Tibial artery (tissue), 4 donors: ENCODE measurements around the gene KRT7.
"Not testable (repeated sequence)": the region's sequence is repeated elsewhere in the genome, so short reads cannot be mapped to it uniquely, and the experiment has no call there.

Experiments
- DNase-seq, 2 donors: peaks; one replicate each; pipeline ENCODE4 v3.0.0-alpha.2; 2019
- H3K27ac ChIP-seq, 2 donors: fragments of 200-600 bp; sonication (generic) in 1 of 2; 1 replicate in 1 of 2; 2 replicates in 1 of 2; pipeline ENCODE4 v1.5.1; 2018 to 2019; ENCODE audit warnings: mild to moderate bottlenecking in 1 of 2
- H3K27me3 ChIP-seq, 2 donors: fragments of 200-600 bp; sonication (generic) in 1 of 2; one replicate each; pipeline versions ENCODE4 v1.5.1 to v1.6.0; 2016 to 2019
- H3K36me3 ChIP-seq, 3 donors: fragments of 200-600 bp; sonication (generic) in 2 of 3; one replicate each; pipeline ENCODE4 v1.5.1; 2016 to 2019; ENCODE audit warnings: mild to moderate bottlenecking in 2 of 3
- H3K4me1 ChIP-seq, 4 donors: fragments of 200-600 bp; sonication (generic) in 2 of 4; 1 replicate in 3 of 4; 2 replicates in 1 of 4; pipeline ENCODE4 v1.5.1; 2016 to 2019
- H3K4me3 ChIP-seq, 2 donors: fragments of 200-600 bp; sonication (generic) in 1 of 2; 1 replicate in 1 of 2; 2 replicates in 1 of 2; pipeline ENCODE4 v1.5.1; 2018 to 2019; ENCODE audit warnings: mild to moderate bottlenecking in 2 of 2
- H3K9me3 ChIP-seq, 3 donors: fragments of 200-600 bp; sonication (generic) in 1 of 3; one replicate each; pipeline ENCODE4 v1.5.1; 2016 to 2019
- intact Hi-C: fragments of 100-400 bp; cut with DNase I; formaldehyde crosslinking; loops from one replicate; pipeline ENCODE4 v1.15.0; 2023; ENCODE audit warnings: low total_unique reads
- TF ChIP-seq, protein P1 (sequence below), 2 experiments: fragments of 200-600 bp in 1 of 2; fragments of 450-650 bp in 1 of 2; IDR thresholded peaks; one replicate each; pipeline ENCODE4 v1.5.1; 2017 to 2019; ENCODE audit warnings: antibody characterized with exemption in 2 of 2, mild to moderate bottlenecking in 1 of 2, moderate library complexity in 1 of 2

Gene KRT7

DNA sequence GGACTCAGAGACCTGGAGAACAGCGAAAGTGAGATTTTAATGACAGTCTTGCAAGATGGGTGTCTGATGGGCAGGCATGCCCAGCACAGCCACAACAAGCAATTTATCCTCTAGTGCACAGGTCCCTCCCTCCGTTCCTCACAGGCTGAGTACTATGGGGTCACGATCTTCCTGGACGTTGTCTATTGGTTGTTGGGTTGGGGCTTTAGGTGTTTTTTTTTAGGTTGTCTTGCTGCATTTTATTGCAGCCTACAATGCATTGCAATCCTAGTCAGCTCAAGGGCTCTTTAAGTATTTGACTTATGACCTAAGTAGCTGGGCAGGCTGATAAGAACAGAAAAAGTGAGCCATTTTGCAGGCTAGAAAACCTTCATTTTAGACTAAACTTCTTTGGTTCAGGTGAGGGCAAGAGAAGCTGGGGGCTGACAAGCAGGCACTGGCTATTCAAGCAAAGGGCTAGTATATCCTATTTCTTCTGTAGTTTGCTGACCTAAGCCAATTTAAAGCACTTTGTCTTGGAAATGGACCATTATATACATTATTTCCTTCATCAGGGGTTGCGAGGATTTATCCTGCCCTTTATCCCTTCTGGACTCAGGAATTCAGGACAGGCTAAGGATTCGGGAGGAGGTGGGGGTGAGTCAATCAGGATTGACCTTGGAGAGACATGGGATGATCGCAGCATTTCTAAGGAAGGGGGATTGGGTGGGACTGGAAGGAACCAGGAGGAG is 6.0 kb downstream of the KRT7 start:
- no peaks in the 10 kb centered on the region for H3K9me3 ChIP-seq
- peaks cover 0 to 21% (median 0%) of the 10 kb centered on the region in 3 donors for H3K36me3 ChIP-seq
- H3K4me3 ChIP-seq, result no peak overlapping the region
- TF ChIP-seq, protein P1, sequence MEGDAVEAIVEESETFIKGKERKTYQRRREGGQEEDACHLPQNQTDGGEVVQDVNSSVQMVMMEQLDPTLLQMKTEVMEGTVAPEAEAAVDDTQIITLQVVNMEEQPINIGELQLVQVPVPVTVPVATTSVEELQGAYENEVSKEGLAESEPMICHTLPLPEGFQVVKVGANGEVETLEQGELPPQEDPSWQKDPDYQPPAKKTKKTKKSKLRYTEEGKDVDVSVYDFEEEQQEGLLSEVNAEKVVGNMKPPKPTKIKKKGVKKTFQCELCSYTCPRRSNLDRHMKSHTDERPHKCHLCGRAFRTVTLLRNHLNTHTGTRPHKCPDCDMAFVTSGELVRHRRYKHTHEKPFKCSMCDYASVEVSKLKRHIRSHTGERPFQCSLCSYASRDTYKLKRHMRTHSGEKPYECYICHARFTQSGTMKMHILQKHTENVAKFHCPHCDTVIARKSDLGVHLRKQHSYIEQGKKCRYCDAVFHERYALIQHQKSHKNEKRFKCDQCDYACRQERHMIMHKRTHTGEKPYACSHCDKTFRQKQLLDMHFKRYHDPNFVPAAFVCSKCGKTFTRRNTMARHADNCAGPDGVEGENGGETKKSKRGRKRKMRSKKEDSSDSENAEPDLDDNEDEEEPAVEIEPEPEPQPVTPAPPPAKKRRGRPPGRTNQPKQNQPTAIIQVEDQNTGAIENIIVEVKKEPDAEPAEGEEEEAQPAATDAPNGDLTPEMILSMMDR (IDR thresholded peaks at IDR 0.05), result no peak
- intact Hi-C loops, result no loop called here
- H3K27ac ChIP-seq, result no peak overlapping the region
- peaks cover 4 to 32% (median 18%) of the 10 kb centered on the region in 4 donors for H3K4me1 ChIP-seq
- no peak for DNase-seq
- H3K27me3 ChIP-seq, result peaks cover 0 to 1% of the 10 kb centered on the region in 2 donors

- Histone ChIP-seq H3K9me3 (no peaks in the 10 kb centered on the region), H3K36me3 (peaks cover 0 to 21% (median 0%) of the 10 kb centered on the region in 3 donors), H3K27ac (no peak overlapping the region), H3K4me1 (peaks cover 4 to 39% (median 25%) of the 10 kb centered on the region in 4 donors), H3K27me3 (no peaks in the 10 kb centered on the region), H3K4me3 (no peak overlapping the region)
- intact Hi-C loops, result no loop called here
- TF ChIP-seq, protein P1 (IDR thresholded peaks at IDR 0.05), result no peak
- DNase-seq, result peak in 1 of 2 donors; percentile 32
Observed at GRCh38 chr12:52239767-52240166, 6.7 kb downstream of the KRT7 start.

GRCh38 chr12:52240247-52240646 is 7.2 kb downstream of the KRT7 start:
- intact Hi-C loops, H3K27ac ChIP-seq, H3K4me3 ChIP-seq, H3K9me3 ChIP-seq, H3K27me3 ChIP-seq, DNase-seq: not testable (repeated sequence)
- Histone ChIP-seq H3K4me1 (peaks cover 4 to 44% (median 26%) of the 10 kb centered on the region in 4 donors), H3K36me3 (peaks cover 0 to 19% (median 0%) of the 10 kb centered on the region in 3 donors)

- Histone ChIP-seq H3K4me3 (no peak overlapping the region), H3K27ac (no peak overlapping the region), H3K27me3 (no peaks in the 10 kb centered on the region), H3K4me1 (peaks cover 4 to 54% (median 32%) of the 10 kb centered on the region in 4 donors), H3K36me3 (peaks cover 0 to 14% (median 0%) of the 10 kb centered on the region in 3 donors), H3K9me3 (no peaks in the 10 kb centered on the region)
- intact Hi-C loops, result no loop called here
- DNase-seq, result no peak
- TF ChIP-seq, protein P1 (IDR thresholded peaks at IDR 0.05), result no peak
Observed at GRCh38 chr12:52241205-52241842, 8.3 kb downstream of the KRT7 start.

- Histone ChIP-seq H3K27ac (peak overlapping the region; percentile 67 to 72), H3K27me3 (no peaks in the 10 kb centered on the region), H3K9me3 (no peaks in the 10 kb centered on the region), H3K36me3 (peaks cover 0 to 9% (median 0%) of the 10 kb centered on the region in 3 donors), H3K4me3 (no peak overlapping the region), H3K4me1 (peaks cover 4 to 66% (median 45%) of the 10 kb centered on the region in 4 donors)
- TF ChIP-seq, protein P1 (IDR thresholded peaks at IDR 0.05), result no peak
- no peak for DNase-seq
- intact Hi-C loops, result no loop called here
Observed at GRCh38 chr12:52242442-52243258, 9.6 kb downstream of the KRT7 start.
